Activated CD8-positive, alpha-beta T cell treated with anti-CD3 and anti-CD28 coated beads for 36 hours (primary cell): Measurements from ENCODE around the gene PPFIBP2. TPM values are rescaled to one million over a fixed set of nuclear protein-coding genes. Genes with fewer than 3 reads are reported as not detected.
A peak's percentile ranks its signal among the peaks of the same experiment; 100 is the strongest.
"Not testable (repeated sequence)": the region's sequence is repeated elsewhere in the genome, so short reads cannot be mapped to it uniquely, and the experiment has no call there.

Experiments
- ATAC-seq: fragments of 200-7000 bp; cut with Tn5 transposase; one replicate; pipeline ENCODE4 v1.10.0; 2021; ENCODE audit warnings: mild to moderate bottlenecking, moderate library complexity
- CTCF ChIA-PET: fragments of 350-600 bp; sonication (Branson Sonifier 250); formaldehyde crosslinking; loops from one replicate; lab custom pipeline; 2021; ENCODE audit warnings: antibody characterized with exemption; lab: Charles Lee
- POLR2A ChIA-PET: fragments of 350-600 bp; sonication (Branson Sonifier 250); formaldehyde crosslinking; loops from one replicate; lab custom pipeline; 2021; ENCODE audit warnings: antibody characterized with exemption; lab: Charles Lee
- DNase-seq: peaks from one replicate; pipeline ENCODE4 v3.0.0-alpha.2; 2020
- H3K27ac Mint-ChIP-seq: one replicate; pipeline ENCODE4 v1.8.0; 2021; ENCODE audit warnings: mild to moderate bottlenecking, mixed read lengths
- H3K27me3 Mint-ChIP-seq: one replicate; pipeline ENCODE4 v1.8.0; 2021; ENCODE audit warnings: mixed read lengths
- H3K36me3 Mint-ChIP-seq: one replicate; pipeline ENCODE4 v1.8.0; 2021; ENCODE audit warnings: low read depth, mixed read lengths
- H3K4me1 Mint-ChIP-seq: one replicate; pipeline ENCODE4 v1.8.0; 2021; ENCODE audit warnings: low read depth, mixed read lengths
- H3K4me3 Mint-ChIP-seq: one replicate; pipeline ENCODE4 v1.8.0; 2021; ENCODE audit warnings: mild to moderate bottlenecking, moderate library complexity, mixed read lengths
- H3K9me3 Mint-ChIP-seq: one replicate; pipeline ENCODE4 v1.8.0; 2021; ENCODE audit warnings: mixed read lengths
- intact Hi-C: fragments of 100-400 bp; cut with micrococcal nuclease; formaldehyde crosslinking; loops from one replicate; pipeline ENCODE4 v1.10.0; 2022
- total RNA-seq, 2 experiments: library from RNA; stranded (reverse); gene quantifications; one replicate each; pipeline ENCODE4 v1.2.3, GENCODE V29; 2021
- TF ChIP-seq, protein P1 (sequence below): fragments of 200-600 bp; IDR thresholded peaks from one replicate; pipeline ENCODE4 v1.8.0; 2022; ENCODE audit warnings: antibody characterized with exemption, mild to moderate bottlenecking

Gene PPFIBP2
- total RNA-seq, 2 experiments from 2014 or later = 13.3 to 14.2 TPM

DNA sequence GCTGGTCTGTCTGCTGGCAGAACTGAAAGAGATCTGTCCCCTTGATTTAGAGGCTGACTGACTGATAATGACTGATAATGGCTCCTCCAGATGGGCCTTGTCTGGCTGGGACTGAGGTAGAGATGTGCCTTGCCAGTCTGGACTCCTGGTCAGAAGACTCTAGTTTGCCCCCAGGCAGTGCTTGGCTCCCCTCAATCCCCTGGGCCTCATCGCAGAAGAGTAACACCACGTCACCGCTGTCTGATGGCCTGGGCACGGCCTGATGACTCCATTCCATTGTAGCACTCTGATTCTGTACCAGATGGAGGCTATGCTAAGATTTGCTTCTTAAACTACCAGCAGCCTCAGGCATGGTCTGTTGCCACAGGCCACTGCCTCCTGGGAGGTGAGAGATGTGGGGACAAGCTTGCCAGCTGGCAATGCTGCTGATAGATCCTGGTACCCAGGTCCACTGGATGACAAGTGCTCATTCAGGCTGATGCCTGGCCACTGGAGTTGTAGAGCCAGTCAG is 140.5 kb downstream of the PPFIBP2 start:
- TF ChIP-seq, protein P1, sequence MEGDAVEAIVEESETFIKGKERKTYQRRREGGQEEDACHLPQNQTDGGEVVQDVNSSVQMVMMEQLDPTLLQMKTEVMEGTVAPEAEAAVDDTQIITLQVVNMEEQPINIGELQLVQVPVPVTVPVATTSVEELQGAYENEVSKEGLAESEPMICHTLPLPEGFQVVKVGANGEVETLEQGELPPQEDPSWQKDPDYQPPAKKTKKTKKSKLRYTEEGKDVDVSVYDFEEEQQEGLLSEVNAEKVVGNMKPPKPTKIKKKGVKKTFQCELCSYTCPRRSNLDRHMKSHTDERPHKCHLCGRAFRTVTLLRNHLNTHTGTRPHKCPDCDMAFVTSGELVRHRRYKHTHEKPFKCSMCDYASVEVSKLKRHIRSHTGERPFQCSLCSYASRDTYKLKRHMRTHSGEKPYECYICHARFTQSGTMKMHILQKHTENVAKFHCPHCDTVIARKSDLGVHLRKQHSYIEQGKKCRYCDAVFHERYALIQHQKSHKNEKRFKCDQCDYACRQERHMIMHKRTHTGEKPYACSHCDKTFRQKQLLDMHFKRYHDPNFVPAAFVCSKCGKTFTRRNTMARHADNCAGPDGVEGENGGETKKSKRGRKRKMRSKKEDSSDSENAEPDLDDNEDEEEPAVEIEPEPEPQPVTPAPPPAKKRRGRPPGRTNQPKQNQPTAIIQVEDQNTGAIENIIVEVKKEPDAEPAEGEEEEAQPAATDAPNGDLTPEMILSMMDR = no peak
- Mint-ChIP-seq H3K27ac (no peak overlapping the region), H3K4me3 (no peak overlapping the region), H3K36me3 (peaks cover 8% of the 10 kb centered on the region), H3K27me3 (no peaks in the 10 kb centered on the region), H3K9me3 (no peaks in the 10 kb centered on the region), H3K4me1 (no peaks in the 10 kb centered on the region)
- ATAC-seq (no peak), DNase-seq (no peak)
- POLR2A ChIA-PET = no interaction called here
- CTCF ChIA-PET = no interaction called here
- intact Hi-C loops = no loop called here

DNA sequence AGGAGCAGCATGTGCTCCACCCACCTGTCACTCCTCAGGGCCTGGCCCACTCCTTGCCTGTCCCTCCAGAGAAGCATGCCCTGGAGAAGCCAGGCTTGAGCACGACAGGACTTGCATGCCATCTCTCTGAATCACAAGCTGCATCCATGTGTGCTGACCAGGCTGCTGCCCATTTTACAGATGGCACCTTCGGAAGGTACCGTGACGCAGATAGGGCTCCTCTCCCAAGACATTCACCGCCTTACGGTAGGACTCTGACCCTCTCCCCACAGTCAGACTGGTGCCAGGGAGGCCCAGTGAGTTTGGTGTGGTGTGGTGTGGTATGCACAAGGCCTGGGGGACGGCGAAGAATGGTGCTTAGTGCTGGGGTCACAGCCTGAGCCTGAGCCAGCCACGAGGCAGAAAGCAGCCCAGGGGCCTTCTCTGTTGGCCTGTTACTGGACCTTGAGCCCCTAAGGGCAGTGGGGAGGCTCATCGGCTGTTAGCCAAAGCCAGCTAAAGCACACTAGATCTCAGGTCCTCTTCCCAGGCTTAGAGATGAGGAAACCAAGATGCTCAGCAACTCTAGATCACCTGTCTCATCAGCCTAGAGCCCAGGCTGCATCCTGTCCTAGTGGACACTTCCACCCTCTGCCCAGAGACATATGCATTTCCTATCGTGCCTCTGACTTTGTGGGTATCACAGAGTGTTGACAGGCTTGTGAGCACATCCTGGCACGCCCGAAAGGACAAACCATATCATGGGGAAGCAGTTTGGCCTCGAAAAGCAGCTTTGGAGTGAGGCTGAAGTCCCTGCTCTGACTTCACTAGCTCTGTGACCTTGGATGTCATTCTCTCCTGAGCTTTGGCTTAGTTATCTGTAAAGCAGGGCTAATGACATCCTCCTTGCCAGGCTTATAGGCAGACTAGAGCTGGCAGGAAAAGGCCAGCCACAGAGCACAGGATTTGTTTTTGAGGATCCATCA is 141.7 kb downstream of the PPFIBP2 start:
- Mint-ChIP-seq H3K4me3 (no peak overlapping the region), H3K4me1 (no peaks in the 10 kb centered on the region), H3K36me3 (peaks cover 8% of the 10 kb centered on the region), H3K27ac (no peak overlapping the region), H3K9me3 (no peaks in the 10 kb centered on the region), H3K27me3 (no peaks in the 10 kb centered on the region)
- intact Hi-C loops = no loop called here
- TF ChIP-seq, protein P1 = no peak
- CTCF ChIA-PET = interaction anchor here (2.0 kb wide), 1 partner anchor 10 kb away, joined by 8 read pairs; no protein-coding TSS in a partner anchor
- no peak for DNase-seq
- no peak for ATAC-seq
- POLR2A ChIA-PET = no interaction called here

DNA sequence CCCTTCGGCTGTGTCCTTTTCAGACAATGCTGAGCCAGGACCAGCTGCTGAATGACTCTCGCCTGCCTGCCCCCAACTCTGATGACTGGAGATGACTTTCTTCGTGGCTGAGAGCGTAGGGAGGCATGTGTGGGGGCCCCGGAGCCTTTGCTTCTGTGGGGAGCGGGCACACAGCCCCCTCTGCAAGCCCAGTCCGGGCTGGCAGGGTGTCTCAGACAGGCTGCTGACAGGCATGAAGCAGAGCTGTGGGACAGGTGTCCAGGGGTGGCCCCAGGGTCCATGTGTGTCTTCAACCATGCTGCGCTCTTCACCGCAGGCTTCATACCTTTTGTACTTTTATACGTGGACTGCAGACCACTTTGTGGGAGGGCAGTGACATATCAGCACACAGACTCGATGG is 142.9 kb downstream of the PPFIBP2 start:
- H3K27ac Mint-ChIP-seq = no peak overlapping the region
- no peaks in the 10 kb centered on the region for H3K9me3 Mint-ChIP-seq
- H3K36me3 Mint-ChIP-seq = peaks cover 6% of the 10 kb centered on the region
- TF ChIP-seq, protein P1 = no peak
- ChIA-PET CTCF (interaction anchor here (0.7 to 2.0 kb wide), 9 partner anchors 9 to 304 kb away, joined by 3 to 8 read pairs (median 3); partner anchors contain the start of gene PPFIBP2), POLR2A (no interaction called here)
- ATAC-seq (no peak), DNase-seq (no peak)
- H3K4me1 Mint-ChIP-seq = no peaks in the 10 kb centered on the region
- intact Hi-C loops = no loop called here
- no peaks in the 10 kb centered on the region for H3K27me3 Mint-ChIP-seq
- no peak overlapping the region for H3K4me3 Mint-ChIP-seq

DNA sequence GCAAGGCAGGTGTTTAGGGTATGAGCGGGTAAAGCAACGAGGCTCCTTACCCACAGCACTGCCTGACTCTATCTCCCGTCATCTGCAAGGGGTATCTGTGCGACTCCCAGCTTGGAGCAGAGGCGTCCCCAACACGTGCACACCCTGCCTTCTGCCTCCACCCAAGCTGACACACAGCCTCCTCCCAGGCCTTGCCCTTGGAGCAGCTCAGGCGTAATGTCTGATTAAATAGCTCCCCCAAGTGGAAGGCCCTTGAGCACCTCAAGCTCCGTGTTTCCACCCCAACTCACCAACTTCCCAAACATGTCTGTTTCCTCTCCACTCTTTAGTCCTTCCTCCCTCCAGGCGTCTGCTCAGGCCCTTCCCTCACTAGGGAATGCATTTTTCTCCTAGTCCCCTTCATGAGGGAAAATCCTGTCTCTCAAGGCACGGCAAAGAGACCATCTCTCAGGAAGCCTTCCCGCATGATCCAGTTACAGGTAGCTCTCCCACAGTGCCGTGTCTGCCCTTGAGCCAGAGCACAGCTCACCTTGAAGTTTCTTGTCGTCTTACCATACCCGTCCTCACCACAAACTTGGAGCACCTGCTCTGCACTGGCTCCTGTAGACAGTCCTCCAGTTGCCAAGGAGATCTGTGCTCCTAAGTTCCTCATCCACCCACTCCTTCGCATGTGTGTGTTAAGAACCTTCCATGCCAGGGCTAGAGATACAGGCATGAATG is 143.7 kb downstream of the PPFIBP2 start:
- ChIA-PET CTCF (interaction anchor here (0.7 to 2.0 kb wide), 9 partner anchors 8 to 304 kb away, joined by 3 to 8 read pairs (median 3); partner anchors contain the start of gene PPFIBP2), POLR2A (no interaction called here)
- Mint-ChIP-seq H3K27ac (no peak overlapping the region), H3K4me1 (no peaks in the 10 kb centered on the region), H3K27me3 (no peaks in the 10 kb centered on the region), H3K4me3 (no peak overlapping the region), H3K36me3 (peaks cover 5% of the 10 kb centered on the region), H3K9me3 (no peaks in the 10 kb centered on the region)
- no peak for ATAC-seq
- intact Hi-C loops = no loop called here
- TF ChIP-seq, protein P1 = no peak
- DNase-seq = peak; percentile 29

DNA sequence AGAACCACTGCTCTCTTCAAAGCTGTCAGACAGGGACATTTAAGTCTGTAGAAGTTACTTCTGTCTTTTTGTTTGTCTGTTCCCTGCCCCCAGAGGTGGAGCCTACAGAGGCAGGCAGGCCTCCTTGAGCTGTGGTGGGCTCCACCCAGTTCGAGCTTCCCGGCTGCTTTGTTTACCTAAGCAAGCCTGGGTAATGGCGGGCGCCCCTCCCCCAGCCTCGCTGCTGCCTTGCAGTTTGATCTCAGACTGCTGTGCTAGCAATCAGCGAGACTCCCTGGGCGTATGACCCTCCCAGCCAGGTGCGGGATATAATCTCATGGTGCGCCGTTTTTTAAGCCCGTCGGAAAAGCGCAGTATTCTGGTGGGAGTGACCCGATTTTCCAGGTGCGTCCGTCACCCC is 149.7 kb downstream of the PPFIBP2 start:
- ATAC-seq, H3K36me3 Mint-ChIP-seq, H3K27me3 Mint-ChIP-seq, H3K9me3 Mint-ChIP-seq, CTCF ChIA-PET, POLR2A ChIA-PET, intact Hi-C loops, H3K27ac Mint-ChIP-seq, DNase-seq, H3K4me1 Mint-ChIP-seq, H3K4me3 Mint-ChIP-seq: not testable (repeated sequence)
